ENCODE measurements around the gene CZIB.

CZIB gene

DNA sequence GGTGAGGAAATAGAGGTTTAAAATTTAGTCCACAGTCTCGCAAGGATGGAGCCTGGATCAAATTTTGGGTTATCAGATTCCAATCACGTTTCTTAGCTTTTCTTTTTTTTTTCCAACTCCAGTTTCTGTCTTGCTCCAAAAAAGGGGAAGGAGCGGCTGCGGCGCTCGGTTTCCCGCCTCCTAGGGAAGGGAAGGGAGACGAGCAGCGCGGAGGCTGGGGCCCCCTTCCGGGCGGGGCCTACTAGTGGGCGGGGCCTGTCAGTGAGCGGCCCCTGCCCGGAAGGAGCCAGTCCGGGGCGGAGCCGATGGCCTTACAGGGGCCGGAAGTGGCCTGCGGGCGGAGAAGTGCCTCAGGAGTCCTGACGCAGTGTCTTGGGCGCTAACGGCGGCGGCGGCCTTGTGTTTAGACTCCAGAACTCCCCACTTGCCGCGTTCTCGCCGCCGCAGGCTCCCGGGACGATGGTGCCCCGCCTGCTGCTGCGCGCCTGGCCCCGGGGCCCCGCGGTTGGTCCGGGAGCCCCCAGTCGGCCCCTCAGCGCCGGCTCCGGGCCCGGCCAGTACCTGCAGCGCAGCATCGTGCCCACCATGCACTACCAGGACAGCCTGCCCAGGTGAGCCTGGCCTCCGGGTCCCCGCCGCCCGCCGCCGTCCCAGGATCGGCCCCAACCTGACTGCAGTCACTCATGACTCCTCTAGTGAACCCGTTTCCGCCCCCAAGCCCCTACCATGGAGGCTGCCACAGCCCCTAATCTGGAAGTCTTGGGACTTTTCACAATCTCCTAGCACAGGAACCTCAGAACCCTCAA lies 23.7 kb downstream of the CZIB start, which contains the start of gene CPT2:
TSS of gene CPT2 (plus strand) at position 340 of the 806 bp plus-strand sequence. CDS start at position 460, 120 bp downstream.
- ChIA-PET POLR2A (interaction anchor here (0.6 to 1.8 kb wide), 9 partner anchors 10 to 221 kb away, joined by 3 to 10 read pairs (median 3); partner anchors contain the start of gene CZIB), CTCF (no interaction called here)
- peak; percentile 99 for DNase-seq (ENCODE audit: extremely low spot score)
- TF ChIP-seq, protein P1, sequence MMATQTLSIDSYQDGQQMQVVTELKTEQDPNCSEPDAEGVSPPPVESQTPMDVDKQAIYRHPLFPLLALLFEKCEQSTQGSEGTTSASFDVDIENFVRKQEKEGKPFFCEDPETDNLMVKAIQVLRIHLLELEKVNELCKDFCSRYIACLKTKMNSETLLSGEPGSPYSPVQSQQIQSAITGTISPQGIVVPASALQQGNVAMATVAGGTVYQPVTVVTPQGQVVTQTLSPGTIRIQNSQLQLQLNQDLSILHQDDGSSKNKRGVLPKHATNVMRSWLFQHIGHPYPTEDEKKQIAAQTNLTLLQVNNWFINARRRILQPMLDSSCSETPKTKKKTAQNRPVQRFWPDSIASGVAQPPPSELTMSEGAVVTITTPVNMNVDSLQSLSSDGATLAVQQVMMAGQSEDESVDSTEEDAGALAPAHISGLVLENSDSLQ (IDR thresholded peaks at IDR 0.05): peak; percentile 71
- no peak for TF ChIP-seq SUZ12 (IDR thresholded peaks at IDR 0.05)
- TF ChIP-seq FOXM1 (IDR thresholded peaks at IDR 0.05; ENCODE audit: borderline replicate concordance): no peak
- peak; percentile 55; the same call in 1 of the 2 replicates for TF ChIP-seq ELF4 (IDR thresholded peaks at IDR 0.05)
- TF ChIP-seq L3MBTL2 (conservative IDR thresholded peaks at IDR 0.05): peak; percentile 71

DNA sequence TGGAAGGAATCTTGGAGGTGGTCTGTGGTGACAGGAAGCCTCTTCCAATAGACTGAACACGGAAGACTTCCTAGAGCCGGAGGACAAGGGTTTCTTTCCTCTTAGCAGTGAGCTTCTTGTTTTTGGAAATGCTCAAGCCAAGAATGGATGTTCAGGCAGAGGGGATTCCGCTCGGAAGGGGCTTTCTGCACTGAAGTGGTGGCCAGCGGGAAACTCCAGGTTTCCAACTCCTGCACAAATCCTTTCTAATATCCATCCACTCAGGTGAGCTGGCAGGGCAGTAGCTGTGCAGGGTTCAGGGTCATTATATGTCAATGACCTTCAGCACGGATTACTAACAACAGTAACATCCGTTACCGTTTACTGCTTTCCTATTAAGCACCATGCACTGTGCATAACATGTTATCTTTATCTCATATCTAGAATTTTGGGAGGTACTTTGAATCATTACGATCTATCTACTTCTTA lies 24.4 kb downstream of the CZIB start:
- TF ChIP-seq L3MBTL2 (conservative IDR thresholded peaks at IDR 0.05): no peak
- no peak for TF ChIP-seq ZNF384 (IDR thresholded peaks at IDR 0.05)
- TF ChIP-seq CTBP1 (IDR thresholded peaks at IDR 0.05; ENCODE audit: borderline replicate concordance): no peak
- no peak for TF ChIP-seq FOXA1 (IDR thresholded peaks at IDR 0.05)
- TF ChIP-seq NFRKB (IDR thresholded peaks at IDR 0.05): no peak
- no peak for TF ChIP-seq ARNT (IDR thresholded peaks at IDR 0.05)
- TF ChIP-seq FOXK2 (IDR thresholded peaks at IDR 0.05): no peak
- no peak for TF ChIP-seq BHLHE40 (IDR thresholded peaks at IDR 0.05; ENCODE audit: borderline replicate concordance)
- no peak for TF ChIP-seq TARDBP (IDR thresholded peaks at IDR 0.05)
- no peak for TF ChIP-seq HDGF (IDR thresholded peaks at IDR 0.05; ENCODE audit: borderline replicate concordance)
- no peak for TF ChIP-seq SP1 (IDR thresholded peaks at IDR 0.05)
- CTCF ChIA-PET: interaction anchor here (0.7 to 2.9 kb wide), 3 partner anchors 9 to 26 kb away, joined by 3 to 8 read pairs (median 4); no protein-coding TSS in a partner anchor
- POLR2A ChIA-PET: interaction anchor here (0.6 to 1.8 kb wide), 11 partner anchors 9 to 290 kb away, joined by 3 to 10 read pairs (median 3); partner anchors contain the start of gene CZIB
- no peak for DNase-seq (ENCODE audit: extremely low spot score)

DNA sequence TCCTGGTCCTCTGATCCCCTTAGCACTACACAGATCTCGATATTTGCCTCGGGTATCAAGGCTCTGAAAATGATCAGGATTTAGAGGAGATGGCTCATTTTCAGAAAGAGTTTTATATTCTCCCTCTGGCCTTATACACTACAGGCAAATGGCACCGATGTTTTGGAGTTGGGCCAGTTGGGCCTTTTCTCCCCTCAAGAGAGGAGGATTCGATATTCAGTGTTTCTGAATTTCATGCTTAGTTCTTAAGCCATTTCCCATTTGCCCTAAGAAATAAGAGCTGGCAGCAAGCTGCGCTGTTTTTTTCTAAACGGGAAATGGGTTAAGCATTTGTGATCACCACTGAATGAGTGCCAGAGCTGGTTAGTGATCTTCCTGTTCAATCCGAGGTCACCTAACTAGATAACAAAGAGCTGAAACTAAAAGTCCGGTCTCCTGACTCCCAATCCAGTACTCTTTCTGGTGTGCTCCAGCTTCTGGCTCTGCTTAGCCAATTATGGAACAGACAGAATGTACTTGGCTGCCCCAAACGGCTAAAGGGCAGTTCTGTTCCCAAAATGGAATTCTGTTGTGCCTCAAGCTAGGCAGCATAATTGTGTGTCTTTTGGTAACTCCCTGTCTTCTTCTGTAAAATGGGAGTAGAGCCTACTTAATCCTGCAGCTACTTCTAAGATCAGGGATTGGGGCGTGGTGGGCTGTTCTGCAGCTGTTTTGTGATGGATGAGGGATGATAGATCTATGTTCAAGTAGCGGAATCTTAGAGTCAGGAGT lies 25.0 kb downstream of the CZIB start:
- POLR2A ChIA-PET: interaction anchor here (0.7 to 1.8 kb wide), 11 partner anchors 8 to 290 kb away, joined by 3 to 10 read pairs (median 3); partner anchors contain the start of gene CZIB
- CTCF ChIA-PET: interaction anchor here (0.7 to 2.9 kb wide), 3 partner anchors 8 to 26 kb away, joined by 3 to 8 read pairs (median 4); no protein-coding TSS in a partner anchor
- no peak for TF ChIP-seq CTBP1 (IDR thresholded peaks at IDR 0.05; ENCODE audit: borderline replicate concordance)
- TF ChIP-seq SUZ12 (IDR thresholded peaks at IDR 0.05): no peak
- no peak for TF ChIP-seq SP1 (IDR thresholded peaks at IDR 0.05)
- no peak for TF ChIP-seq LEF1 (IDR thresholded peaks at IDR 0.05; ENCODE audit: borderline replicate concordance)
- TF ChIP-seq FOXK2 (IDR thresholded peaks at IDR 0.05): no peak
- TF ChIP-seq FOXA1 (IDR thresholded peaks at IDR 0.05): no peak
- no peak for TF ChIP-seq FOXM1 (IDR thresholded peaks at IDR 0.05; ENCODE audit: borderline replicate concordance)
- TF ChIP-seq ARNT (IDR thresholded peaks at IDR 0.05): no peak
- TF ChIP-seq ZNF384 (IDR thresholded peaks at IDR 0.05): no peak
- TF ChIP-seq HDGF (IDR thresholded peaks at IDR 0.05; ENCODE audit: borderline replicate concordance): no peak
- TF ChIP-seq TARDBP (IDR thresholded peaks at IDR 0.05): no peak
- TF ChIP-seq NFRKB (IDR thresholded peaks at IDR 0.05): no peak
- TF ChIP-seq, protein P1 (IDR thresholded peaks at IDR 0.05): no peak
- DNase-seq (ENCODE audit: extremely low spot score): no peak

DNA sequence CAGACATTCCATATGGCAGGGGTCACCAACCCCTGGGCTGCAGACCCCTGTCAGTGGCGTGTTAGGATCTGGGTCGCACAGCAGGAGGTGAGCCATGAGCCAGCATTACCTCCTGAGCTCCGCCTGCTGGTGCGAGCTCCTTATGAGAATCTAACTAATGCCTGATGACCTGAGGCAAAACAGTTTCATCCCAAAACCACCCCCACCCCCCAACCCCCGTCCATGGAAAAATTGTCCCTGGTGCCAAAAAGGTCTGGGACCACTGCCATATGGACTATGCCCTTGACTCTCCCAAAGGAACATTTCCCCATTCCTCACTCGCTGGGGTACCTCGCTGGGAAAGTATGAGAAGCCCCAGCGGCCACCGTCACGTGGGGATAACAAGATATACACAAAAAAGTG lies 30.2 kb downstream of the CZIB start:
- ChIA-PET POLR2A (interaction anchor here (1.3 kb wide), 1 partner anchor 48 kb away, joined by 3 read pairs; the partner anchor contains the start of gene MAGOH), CTCF (interaction anchor here (1.4 kb wide), 1 partner anchor 10 kb away, joined by 4 read pairs; no protein-coding TSS in a partner anchor)
- TF ChIP-seq LEF1 (IDR thresholded peaks at IDR 0.05; ENCODE audit: borderline replicate concordance) (no peak), L3MBTL2 (conservative IDR thresholded peaks at IDR 0.05) (no peak), FOXA1 (IDR thresholded peaks at IDR 0.05) (no peak), HDGF (IDR thresholded peaks at IDR 0.05; ENCODE audit: borderline replicate concordance) (no peak), FOXM1 (IDR thresholded peaks at IDR 0.05; ENCODE audit: borderline replicate concordance) (no peak), TARDBP (IDR thresholded peaks at IDR 0.05) (no peak), BHLHE40 (IDR thresholded peaks at IDR 0.05; ENCODE audit: borderline replicate concordance) (no peak)
- DNase-seq (ENCODE audit: extremely low spot score): no peak

DNA sequence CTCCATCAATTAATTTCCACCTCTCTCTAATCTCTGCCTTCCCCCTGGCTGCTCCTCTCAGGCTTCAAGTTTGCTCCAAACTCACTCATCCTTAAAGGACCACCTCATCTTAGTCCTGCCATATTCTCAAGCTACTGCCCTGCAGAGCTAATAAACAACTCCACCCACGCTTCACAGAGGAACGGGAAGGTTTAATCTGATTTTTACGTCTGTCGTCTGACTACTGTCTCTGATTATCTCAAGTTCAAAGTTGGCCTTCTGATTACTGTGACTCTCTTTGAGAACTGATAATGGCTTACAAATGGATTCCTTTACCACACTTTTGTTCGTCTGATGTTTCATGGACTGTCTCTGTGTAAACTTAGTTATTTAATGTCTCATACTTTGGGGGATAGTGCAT lies 31.4 kb downstream of the CZIB start:
- no peak for DNase-seq (ENCODE audit: extremely low spot score)
- no peak for TF ChIP-seq HDGF (IDR thresholded peaks at IDR 0.05; ENCODE audit: borderline replicate concordance)
- TF ChIP-seq FOXK2 (IDR thresholded peaks at IDR 0.05): no peak
- TF ChIP-seq SUZ12 (IDR thresholded peaks at IDR 0.05): no peak
- no peak for TF ChIP-seq ARNT (IDR thresholded peaks at IDR 0.05)
- ChIA-PET POLR2A (no interaction called here), CTCF (interaction anchor here (1.4 kb wide), 1 partner anchor 8 kb away, joined by 4 read pairs; no protein-coding TSS in a partner anchor)

DNA sequence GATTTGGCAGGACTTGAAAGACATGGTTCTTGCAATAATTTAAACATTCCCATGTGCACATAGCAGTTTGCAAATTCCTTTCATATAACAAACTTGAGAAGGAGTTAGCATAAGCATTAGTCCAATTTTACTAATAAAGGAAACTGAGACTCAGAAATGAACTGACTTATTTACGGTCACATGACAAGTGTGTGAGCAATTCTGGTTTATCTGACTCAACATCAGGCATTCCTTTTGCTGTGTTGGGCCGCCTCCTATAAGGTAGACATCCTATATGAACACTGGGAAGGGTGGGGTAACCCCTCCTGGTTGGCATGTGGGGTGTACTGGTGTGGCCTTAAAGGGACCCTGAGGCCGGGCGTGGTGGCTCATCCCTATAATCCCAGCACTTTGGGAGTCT lies 32.3 kb downstream of the CZIB start:
- ChIA-PET POLR2A (no interaction called here), CTCF (no interaction called here)
- TF ChIP-seq, protein P1 (IDR thresholded peaks at IDR 0.05): no peak
- no peak for TF ChIP-seq BHLHE40 (IDR thresholded peaks at IDR 0.05; ENCODE audit: borderline replicate concordance)
- no peak for TF ChIP-seq HDGF (IDR thresholded peaks at IDR 0.05; ENCODE audit: borderline replicate concordance)
- no peak for TF ChIP-seq LEF1 (IDR thresholded peaks at IDR 0.05; ENCODE audit: borderline replicate concordance)
- no peak for TF ChIP-seq CTBP1 (IDR thresholded peaks at IDR 0.05; ENCODE audit: borderline replicate concordance)
- no peak for TF ChIP-seq ZNF384 (IDR thresholded peaks at IDR 0.05)
- TF ChIP-seq SUZ12 (IDR thresholded peaks at IDR 0.05): no peak
- no peak for DNase-seq (ENCODE audit: extremely low spot score)

Data from HEK293T (cell line).